ENCODE data around the gene TNFRSF11A. TPM values are rescaled to one million over a fixed set of nuclear protein-coding genes. Genes with fewer than 3 reads are reported as not detected.

The TNFRSF11A gene
- total RNA-seq, 1 experiment from 2014 or later = 6.3 TPM

DNA sequence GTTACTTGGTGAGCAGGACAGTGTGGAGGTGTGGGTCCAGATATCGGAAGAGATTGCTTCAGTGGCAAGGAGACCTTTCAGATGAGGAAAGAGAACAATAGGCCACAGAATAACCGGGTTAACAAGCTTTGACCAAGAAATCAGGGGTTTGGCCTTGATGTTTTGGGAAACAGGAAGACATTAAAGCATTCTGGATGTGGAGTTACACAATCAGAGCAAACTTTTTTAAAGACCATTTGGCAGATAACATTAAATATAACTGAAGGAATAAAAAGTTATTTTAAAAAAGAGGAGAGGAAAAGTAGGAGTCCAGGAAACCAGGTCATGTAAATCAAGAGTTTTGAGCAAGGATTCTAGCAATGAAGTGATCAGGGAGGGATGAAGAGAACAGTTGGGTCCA lies 35.7 kb downstream of the TNFRSF11A start:
- H3K9me2 ChIP-seq (ENCODE audit: insufficient read depth) = no peaks in the 10 kb centered on the region
- no peak overlapping the region for H3K4me3 ChIP-seq
- H3F3A ChIP-seq (ENCODE audit: insufficient read depth, low read depth) = no peaks in the 10 kb centered on the region
- TF ChIP-seq, protein P1, sequence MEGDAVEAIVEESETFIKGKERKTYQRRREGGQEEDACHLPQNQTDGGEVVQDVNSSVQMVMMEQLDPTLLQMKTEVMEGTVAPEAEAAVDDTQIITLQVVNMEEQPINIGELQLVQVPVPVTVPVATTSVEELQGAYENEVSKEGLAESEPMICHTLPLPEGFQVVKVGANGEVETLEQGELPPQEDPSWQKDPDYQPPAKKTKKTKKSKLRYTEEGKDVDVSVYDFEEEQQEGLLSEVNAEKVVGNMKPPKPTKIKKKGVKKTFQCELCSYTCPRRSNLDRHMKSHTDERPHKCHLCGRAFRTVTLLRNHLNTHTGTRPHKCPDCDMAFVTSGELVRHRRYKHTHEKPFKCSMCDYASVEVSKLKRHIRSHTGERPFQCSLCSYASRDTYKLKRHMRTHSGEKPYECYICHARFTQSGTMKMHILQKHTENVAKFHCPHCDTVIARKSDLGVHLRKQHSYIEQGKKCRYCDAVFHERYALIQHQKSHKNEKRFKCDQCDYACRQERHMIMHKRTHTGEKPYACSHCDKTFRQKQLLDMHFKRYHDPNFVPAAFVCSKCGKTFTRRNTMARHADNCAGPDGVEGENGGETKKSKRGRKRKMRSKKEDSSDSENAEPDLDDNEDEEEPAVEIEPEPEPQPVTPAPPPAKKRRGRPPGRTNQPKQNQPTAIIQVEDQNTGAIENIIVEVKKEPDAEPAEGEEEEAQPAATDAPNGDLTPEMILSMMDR (conservative IDR thresholded peaks at IDR 0.05) = no peak
- no peak for TF ChIP-seq EZH2 (IDR thresholded peaks at IDR 0.05; ENCODE audit: low read depth)
- H2AFZ ChIP-seq = no peak overlapping the region
- no peaks in the 10 kb centered on the region for H3K36me3 ChIP-seq (ENCODE audit: low read depth)
- intact Hi-C loops (cut with micrococcal nuclease; ENCODE audit: unreplicated experiment) = no loop called here
- H4K20me1 ChIP-seq (ENCODE audit: insufficient read depth) = no peaks in the 10 kb centered on the region
- ChIA-PET POLR2A (ENCODE audit: unreplicated experiment) (no interaction called here), CTCF (interaction anchor here (0.6 kb wide), 1 partner anchor 178 kb away, joined by 6 read pairs; no protein-coding TSS in a partner anchor)
- no peaks in the 10 kb centered on the region for H3K4me1 ChIP-seq (replicated peaks; ENCODE audit: insufficient read depth)
- no peaks in the 10 kb centered on the region for H3K9me3 ChIP-seq (ENCODE audit: insufficient read depth, low read depth)
- H3K4me2 ChIP-seq = no peak overlapping the region
- BruUV-seq (replicated peaks) = no TSS peak
- no peaks in the 10 kb centered on the region for H3K27me3 ChIP-seq (ENCODE audit: insufficient read depth, low read depth)
- H3K79me2 ChIP-seq (ENCODE audit: low read depth) = no peaks in the 10 kb centered on the region
- DNase-seq = no peak
- H3K27ac ChIP-seq = no peak overlapping the region

DNA sequence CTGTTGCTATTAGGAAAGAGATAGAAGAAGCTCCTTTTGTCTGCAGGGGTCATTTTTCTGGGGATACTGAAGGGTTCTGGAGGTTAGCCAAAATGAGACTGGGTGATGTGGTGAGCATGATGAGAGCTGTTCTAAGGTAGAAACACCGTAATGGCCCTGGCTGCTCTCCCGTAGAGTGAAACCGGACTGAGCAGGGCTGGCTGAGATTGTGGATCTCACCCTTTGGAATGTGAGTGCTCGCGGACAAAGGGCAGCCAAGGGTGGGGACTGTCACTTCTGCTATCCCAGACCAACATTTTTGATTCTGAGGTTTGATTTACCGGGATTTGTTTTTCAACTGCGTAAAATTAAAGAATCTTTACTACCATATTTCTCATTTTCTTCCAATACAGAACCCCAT lies 36.2 kb downstream of the TNFRSF11A start:
- no peak overlapping the region for H3K27ac ChIP-seq
- H3K4me3 ChIP-seq = no peak overlapping the region
- no peak overlapping the region for H3K4me2 ChIP-seq
- BruUV-seq (replicated peaks) = no TSS peak
- H3K27me3 ChIP-seq (ENCODE audit: insufficient read depth, low read depth) = no peaks in the 10 kb centered on the region
- no peak overlapping the region for H2AFZ ChIP-seq
- no peaks in the 10 kb centered on the region for H3F3A ChIP-seq (ENCODE audit: insufficient read depth, low read depth)
- no peaks in the 10 kb centered on the region for H3K9me2 ChIP-seq (ENCODE audit: insufficient read depth)
- ChIA-PET POLR2A (ENCODE audit: unreplicated experiment) (no interaction called here), CTCF (no interaction called here)
- DNase-seq = no peak
- H4K20me1 ChIP-seq (ENCODE audit: insufficient read depth) = no peaks in the 10 kb centered on the region
- no peaks in the 10 kb centered on the region for H3K79me2 ChIP-seq (ENCODE audit: low read depth)
- H3K4me1 ChIP-seq (replicated peaks; ENCODE audit: insufficient read depth) = no peaks in the 10 kb centered on the region
- TF ChIP-seq, protein P1 (conservative IDR thresholded peaks at IDR 0.05) = no peak
- TF ChIP-seq EZH2 (IDR thresholded peaks at IDR 0.05; ENCODE audit: low read depth) = no peak
- no peaks in the 10 kb centered on the region for H3K9me3 ChIP-seq (ENCODE audit: insufficient read depth, low read depth)
- H3K36me3 ChIP-seq (ENCODE audit: low read depth) = no peaks in the 10 kb centered on the region
- intact Hi-C loops (cut with micrococcal nuclease; ENCODE audit: unreplicated experiment) = no loop called here

DNA sequence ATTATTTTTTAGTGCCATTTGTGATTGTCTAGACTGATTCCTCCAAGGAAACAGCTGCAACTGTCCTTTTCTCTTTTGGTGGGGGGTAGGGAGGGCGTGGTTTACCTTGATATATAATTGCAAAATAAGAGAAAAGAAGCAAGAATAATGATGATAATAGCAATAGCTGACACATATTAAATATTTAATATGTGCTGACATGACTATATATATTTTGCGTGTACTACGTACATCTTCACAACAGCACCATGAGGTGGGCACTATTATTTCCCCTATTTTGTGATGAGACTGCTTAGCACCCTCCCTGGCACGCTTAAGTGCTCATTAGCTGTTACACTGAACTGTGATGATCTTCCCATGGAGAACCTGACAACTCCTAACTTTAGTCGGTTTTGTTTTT lies 39.4 kb downstream of the TNFRSF11A start:
- CTCF ChIA-PET = no interaction called here
- Histone ChIP-seq H3K9me3 (ENCODE audit: insufficient read depth, low read depth) (no peaks in the 10 kb centered on the region), H3K27ac (no peak overlapping the region), H3K4me3 (no peak overlapping the region), H3F3A (ENCODE audit: insufficient read depth, low read depth) (no peaks in the 10 kb centered on the region), H2AFZ (no peak overlapping the region), H3K4me2 (no peak overlapping the region), H3K9me2 (ENCODE audit: insufficient read depth) (no peaks in the 10 kb centered on the region), H3K27me3 (ENCODE audit: insufficient read depth, low read depth) (no peaks in the 10 kb centered on the region), H4K20me1 (ENCODE audit: insufficient read depth) (no peaks in the 10 kb centered on the region), H3K36me3 (ENCODE audit: low read depth) (no peaks in the 10 kb centered on the region), H3K4me1 (replicated peaks; ENCODE audit: insufficient read depth) (no peaks in the 10 kb centered on the region), H3K79me2 (ENCODE audit: low read depth) (no peaks in the 10 kb centered on the region)
- no TSS peak for BruUV-seq (replicated peaks)
- DNase-seq = no peak
- intact Hi-C loops (cut with micrococcal nuclease; ENCODE audit: unreplicated experiment) = no loop called here
- TF ChIP-seq, protein P1 (conservative IDR thresholded peaks at IDR 0.05) = no peak
- no peak for TF ChIP-seq EZH2 (IDR thresholded peaks at IDR 0.05; ENCODE audit: low read depth)
- POLR2A ChIA-PET (ENCODE audit: unreplicated experiment) = no interaction called here
